Measurements from ENCODE around the gene IGF2BP2. TPM values are rescaled to one million over a fixed set of nuclear protein-coding genes. Genes with fewer than 3 reads are reported as not detected.

The IGF2BP2 gene
- total RNA-seq, 2 donors from 2014 or later, result 143 to 162 TPM

- Mint-ChIP-seq H3K9me3 (peaks cover 22% of the 10 kb centered on the region), H3K36me3 (ENCODE audit: low read depth) (peaks cover 49% of the 10 kb centered on the region), H3K4me3 (no peak overlapping the region), H3K4me1 (peaks cover 45% of the 10 kb centered on the region), H3K27ac (peak overlapping the region; percentile 36), H3K27me3 (ENCODE audit: insufficient read depth) (no peaks in the 10 kb centered on the region)
- Histone ChIP-seq H3K9me3 (ENCODE audit: control insufficient read depth, low read length) (peaks cover 26% of the 10 kb centered on the region), H3K27me3 (ENCODE audit: control insufficient read depth, insufficient read depth, low read length, poor library complexity, severe bottlenecking) (no peaks in the 10 kb centered on the region), H3K4me1 (ENCODE audit: control insufficient read depth, insufficient read depth, low read length) (peaks cover 8% of the 10 kb centered on the region), H3K4me3 (ENCODE audit: low read length) (peak overlapping the region; percentile 33), H3K27ac (ENCODE audit: low read depth, low read length) (peak overlapping the region; percentile 13), H3K36me3 (ENCODE audit: control insufficient read depth, insufficient read depth, low read length) (peaks cover 44% of the 10 kb centered on the region), H3K9ac (ENCODE audit: extremely low read depth, low read length, poor library complexity, severe bottlenecking) (no peak overlapping the region)
- peak; percentile 61 for DNase-seq
- WGBS, 2 experiments (ENCODE audit: insufficient coverage in 1 of 2, insufficient read length in 1 of 2), result 80 to 85% methylated on average over 2 to 3 of the region's 3 CpGs
- TF ChIP-seq CTCF (conservative IDR thresholded peaks at IDR 0.05), result no peak
These were observed 69.9 kb downstream of the IGF2BP2 start for GRCh38 chr3:185754920-185755319.

GRCh38 chr3:185753354-185753753, 71.5 kb downstream of the IGF2BP2 start:
- peaks cover 54% of the 10 kb centered on the region for H3K36me3 ChIP-seq (ENCODE audit: control insufficient read depth, insufficient read depth, low read length)
- no peak for DNase-seq
- WGBS, 2 experiments (ENCODE audit: insufficient coverage in 1 of 2, insufficient read length in 1 of 2), result 91 to 100% methylated on average over 5 of the region's 5 CpGs
- no peak overlapping the region for H3K4me3 ChIP-seq (ENCODE audit: low read length)
- no peak for TF ChIP-seq CTCF (conservative IDR thresholded peaks at IDR 0.05)
- Mint-ChIP-seq H3K4me3 (no peak overlapping the region), H3K4me1 (peaks cover 40% of the 10 kb centered on the region), H3K27me3 (ENCODE audit: insufficient read depth) (no peaks in the 10 kb centered on the region), H3K36me3 (ENCODE audit: low read depth) (peaks cover 52% of the 10 kb centered on the region), H3K27ac (peak overlapping the region; percentile 14), H3K9me3 (peaks cover 22% of the 10 kb centered on the region)
- H3K27ac ChIP-seq (ENCODE audit: low read depth, low read length), result no peak overlapping the region
- H3K9ac ChIP-seq (ENCODE audit: extremely low read depth, low read length, poor library complexity, severe bottlenecking), result no peak overlapping the region
- peaks cover 26% of the 10 kb centered on the region for H3K9me3 ChIP-seq (ENCODE audit: control insufficient read depth, low read length)
- peaks cover 3% of the 10 kb centered on the region for H3K4me1 ChIP-seq (ENCODE audit: control insufficient read depth, insufficient read depth, low read length)
- no peaks in the 10 kb centered on the region for H3K27me3 ChIP-seq (ENCODE audit: control insufficient read depth, insufficient read depth, low read length, poor library complexity, severe bottlenecking)

GRCh38 chr3:185750702-185751101, 74.1 kb downstream of the IGF2BP2 start:
- peaks cover 13% of the 10 kb centered on the region for H3K9me3 Mint-ChIP-seq
- no peak for TF ChIP-seq CTCF (conservative IDR thresholded peaks at IDR 0.05)

More at GRCh38 chr3:185750702-185751101, 74.1 kb downstream of the IGF2BP2 start:
- DNase-seq, result no peak
- Histone ChIP-seq H3K27me3 (ENCODE audit: control insufficient read depth, insufficient read depth, low read length, poor library complexity, severe bottlenecking) (no peaks in the 10 kb centered on the region), H3K27ac (ENCODE audit: low read depth, low read length) (no peak overlapping the region), H3K9ac (ENCODE audit: extremely low read depth, low read length, poor library complexity, severe bottlenecking) (no peak overlapping the region), H3K36me3 (ENCODE audit: control insufficient read depth, insufficient read depth, low read length) (peaks cover 38% of the 10 kb centered on the region), H3K4me1 (ENCODE audit: control insufficient read depth, insufficient read depth, low read length) (peaks cover 4% of the 10 kb centered on the region), H3K9me3 (ENCODE audit: control insufficient read depth, low read length) (peaks cover 9% of the 10 kb centered on the region), H3K4me3 (ENCODE audit: low read length) (no peak overlapping the region)
- Mint-ChIP-seq H3K27me3 (ENCODE audit: insufficient read depth) (no peaks in the 10 kb centered on the region), H3K27ac (no peak overlapping the region), H3K4me3 (no peak overlapping the region), H3K36me3 (ENCODE audit: low read depth) (peaks cover 37% of the 10 kb centered on the region), H3K4me1 (peaks cover 38% of the 10 kb centered on the region)
- WGBS, 2 experiments (ENCODE audit: insufficient coverage in 1 of 2, insufficient read length in 1 of 2), result 85 to 92% methylated on average over 5 of the region's 5 CpGs

Data from endodermal cell (in vitro differentiated cells).